K562 (cell line): ENCODE measurements around the gene KRTAP4-3. TPM values are rescaled to one million over a fixed set of nuclear protein-coding genes. Genes with fewer than 3 reads are reported as not detected.
A peak's percentile ranks its signal among the peaks of the same experiment; 100 is the strongest.

ENCODE experiments used
- ATAC-seq: fragments of 200-7000 bp; cut with Tn5 transposase; 3 replicates; pipeline ENCODE4 v1.9.1; 2020; ENCODE audit warnings: moderate library complexity
- BruUV-seq: library from RNA; stranded (reverse); fragments of 400-500 nt; replicated peaks from 2 replicates; lab custom pipeline; 2021; lab: Mats Ljungman, UMichigan
- CTCF ChIA-PET: fragments of 300-600 bp; formaldehyde crosslinking; extraction: SDS; loops from one replicate; lab custom pipeline; 2021; ENCODE audit warnings: low intra/inter-chr PET ratio; lab: Yijun Ruan, JAX
- POLR2A ChIA-PET: fragments of 300-600, 350-650 bp; sonication (Branson Sonifier 250); formaldehyde crosslinking; extraction: SDS; loops from one replicate; lab custom pipeline; 2021; ENCODE audit warnings: antibody characterized with exemption, inconsistent platforms; lab: Yijun Ruan, JAX
- DNase-seq, 4 experiments: peaks; one replicate each; pipeline versions ENCODE4 v3.0.0 to v3.0.0-alpha.2; 2011 to 2018; ENCODE audit warnings: low spot score in 3 of 4, mixed read lengths in 3 of 4; ENCODE audit errors: extremely low read depth in 1 of 4
- FAIRE-seq: peaks from 2 replicates; lab custom pipeline; 2011; peaks lifted over from hg19 to GRCh38; lab: Jason Lieb, UNC
- H2AFZ ChIP-seq: 2 replicates; pipeline ENCODE4 v1.6.0; 2011; ENCODE audit warnings: low read depth, low read length, control low read depth, inconsistent platforms
- H3K27ac ChIP-seq: fragments of 200-600 bp; 3 replicates; pipeline ENCODE4 v1.8.0; 2011; ENCODE audit warnings: low read depth, mild to moderate bottlenecking, control low read depth, inconsistent platforms, low read length, moderate library complexity, mixed read lengths; ENCODE audit errors: extremely low read depth
- H3K27me3 ChIP-seq, 2 experiments: fragments of 300-600 bp in 1 of 2; 2 replicates in 1 of 2; 3 replicates in 1 of 2; pipeline versions ENCODE4 v1.6.0 to v1.8.0; 2011; ENCODE audit warnings: inconsistent platforms in 2 of 2, low read length in 2 of 2, mild to moderate bottlenecking in 1 of 2, mixed read lengths in 1 of 2, moderate library complexity in 1 of 2; ENCODE audit not compliant: control insufficient read depth in 2 of 2, insufficient read depth in 2 of 2
- H3K36me3 ChIP-seq: fragments of 300-600 bp; 3 replicates; pipeline ENCODE4 v1.8.0; 2011; ENCODE audit warnings: mild to moderate bottlenecking, low read length, inconsistent platforms; ENCODE audit not compliant: control insufficient read depth, insufficient read depth
- H3K4me1 ChIP-seq, 2 experiments: fragments of 200-600 bp in 1 of 2; replicated peaks in 1 of 2; 2 replicates in 1 of 2; 3 replicates in 1 of 2; pipeline versions ENCODE4 v1.5.1 to v1.8.0; 2011; ENCODE audit warnings: inconsistent platforms in 2 of 2, low read length in 2 of 2, mild to moderate bottlenecking in 1 of 2, mixed read lengths in 1 of 2, moderate library complexity in 1 of 2; ENCODE audit not compliant: control insufficient read depth in 2 of 2, insufficient read depth in 2 of 2
- H3K4me2 ChIP-seq: 2 replicates; pipeline ENCODE4 v1.6.1; 2011; ENCODE audit warnings: low read length, control low read depth, inconsistent platforms, mixed read lengths; ENCODE audit not compliant: insufficient read depth
- H3K4me3 ChIP-seq: fragments of 200-600 bp; sonication (generic), shearing (Covaris generic); 2 replicates; pipeline ENCODE4 v1.5.1; 2016; ENCODE audit warnings: control low read depth, inconsistent platforms
- H3K79me2 ChIP-seq: fragments of 200-600 bp; 3 replicates; pipeline ENCODE4 v1.8.0; 2011; ENCODE audit warnings: low read length, inconsistent platforms; ENCODE audit not compliant: control insufficient read depth, insufficient read depth
- H3K9ac ChIP-seq, 2 experiments: 2 replicates each; pipeline versions ENCODE4 v1.6.0 to v1.6.1; 2011; ENCODE audit warnings: low read depth in 2 of 2, low read length in 2 of 2, control low read depth in 1 of 2, inconsistent platforms in 1 of 2, mild to moderate bottlenecking in 1 of 2, mixed read lengths in 1 of 2; ENCODE audit not compliant: insufficient read depth in 1 of 2
- H3K9me1 ChIP-seq: one replicate; pipeline ENCODE4 v1.6.0; 2011; ENCODE audit warnings: inconsistent platforms, mild to moderate bottlenecking, low read length, moderate library complexity; ENCODE audit not compliant: control insufficient read depth, insufficient read depth
- H3K9me3 ChIP-seq: replicated peaks from 2 replicates; pipeline ENCODE4 v1.5.1; 2011; ENCODE audit warnings: low read depth, low read length, inconsistent platforms; ENCODE audit not compliant: control insufficient read depth, insufficient read depth
- H4K20me1 ChIP-seq: replicated peaks from 2 replicates; pipeline ENCODE4 v1.6.1; 2011; ENCODE audit warnings: low read length, inconsistent platforms, mixed read lengths; ENCODE audit not compliant: control insufficient read depth, insufficient read depth
- POLR2AphosphoS2 ChIP-seq: IDR thresholded peaks from 2 replicates; pipeline ENCODE4 v1.6.1; 2012; ENCODE audit warnings: low read length, improper control_type of control experiment
- RBM25 ChIP-seq: fragments of 200-400 bp; formaldehyde crosslinking; IDR thresholded peaks from 2 replicates; pipeline ENCODE4 v1.6.1; 2018; ENCODE audit warnings: low read length, low read depth, moderate library complexity; ENCODE audit not compliant: severe bottlenecking
- RFX5 ChIP-seq: IDR thresholded peaks from 2 replicates; pipeline ENCODE4 v1.6.1; 2011; ENCODE audit warnings: low read depth, mild to moderate bottlenecking, improper control_type of control experiment, low read length
- ZNF146 ChIP-seq: IDR thresholded peaks from one replicate; pipeline ENCODE4 v1.6.1; 2018; ENCODE audit warnings: missing compliant biosample characterization; ENCODE audit not compliant: unreplicated experiment
- WGBS: fragments of 100-300 bp; shearing (Covaris generic); methylation state at CpG from one replicate; pipeline ENCODE4 v1.1.6; 2016; ENCODE audit warnings: low coverage, mixed read lengths; ENCODE audit not compliant: insufficient coverage; ENCODE audit errors: missing lambda C conversion rate; 5-methylcytosine and 5-hydroxymethylcytosine counted together
- in situ Hi-C: fragments of 300-500 bp; cut with MboI; formaldehyde crosslinking; loops from 4 replicates; pipeline ENCODE4 v1.15.0; 2018; ENCODE audit warnings: inconsistent platforms, mixed read lengths
- intact Hi-C: fragments of 100-400 bp; cut with micrococcal nuclease; formaldehyde crosslinking; loops from 2 replicates; pipeline ENCODE4 v1.14.2; 2022
- polyA plus RNA-seq, 8 experiments: library from polyadenylated mRNA; depleted of rRNA in 4 of 8; stranded (reverse) in 5 of 8; unstranded in 3 of 8; fragments of >200 nt; fragmentation: Nextera tagmentation in 2 of 8; fragmentation: Illumina TruSeq in 1 of 8; extraction: Ambion mirVana in 2 of 8; extraction: Trizol in 1 of 8; gene quantifications; 2 replicates each; pipeline versions ENCODE4 v1.2.1 to v1.2.3, GENCODE V29; 2011 to 2014; ENCODE audit warnings: inconsistent platforms in 1 of 8, missing spikeins in 1 of 8
- total RNA-seq, 7 experiments: library from RNA; depleted of rRNA in 6 of 7; stranded (reverse); fragments of >200 nt in 6 of 7; fragmentation: Illumina TruSeq in 2 of 7; extraction: Trizol in 2 of 7; gene quantifications; 2 replicates each; pipeline versions ENCODE4 v1.2.1 to v1.2.3, GENCODE V29; 2011 to 2021; ENCODE audit warnings: low replicate concordance in 1 of 7

KRTAP4-3 gene
- total and polyA plus RNA-seq, 9 of the 15 experiments (the other 6 are each of a cell fraction or from before 2014, with no cell fraction given): not detected

DNA sequence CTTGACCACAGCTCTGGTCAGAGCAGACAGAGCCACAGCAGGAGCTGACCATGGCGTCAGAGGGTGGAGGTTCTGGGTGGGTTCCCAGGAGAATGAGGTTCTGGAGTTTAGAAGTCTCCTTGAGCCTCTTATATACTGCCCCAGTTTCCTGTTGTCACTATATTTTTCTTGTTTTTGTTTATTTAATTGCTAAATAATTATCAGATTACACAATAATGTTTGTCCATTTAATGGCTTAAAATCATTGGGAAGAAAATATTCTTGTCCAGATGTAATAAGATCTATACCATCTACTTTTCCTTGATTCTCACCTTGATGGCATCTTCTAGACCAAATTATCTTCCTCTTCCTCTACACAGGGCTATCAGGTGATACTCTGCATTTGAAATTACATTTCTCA is at the start of gene KRTAP4-3 (continued):
- TF ChIP-seq RFX5: no peak

DNA sequence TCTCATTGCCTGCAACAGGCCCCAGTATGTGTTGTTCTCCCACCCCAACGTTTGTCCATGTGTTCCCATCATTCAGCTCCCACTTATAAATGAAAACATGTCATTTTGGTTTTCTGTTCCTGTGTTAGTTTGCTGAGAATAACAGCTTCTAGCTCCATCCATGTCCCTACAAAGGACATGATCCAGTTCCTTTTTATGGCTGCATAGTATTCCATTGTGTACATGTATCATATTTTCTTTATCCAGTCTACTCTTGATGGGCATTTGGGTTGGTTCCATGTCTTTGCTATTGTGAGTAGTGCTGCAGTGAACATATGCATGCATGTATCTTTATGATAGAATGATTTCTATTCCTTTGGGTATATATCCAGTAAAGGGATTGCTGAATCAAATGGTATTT is 47.7 kb upstream of the KRTAP4-3 start:
- ATAC-seq (no peak), FAIRE-seq (no peak), DNase-seq (no peak)
- no peaks in the 10 kb centered on the region; a peak in 1 of 5 replicates for H3K4me1 ChIP-seq
- no peak overlapping the region for H3K9ac ChIP-seq
- TF ChIP-seq RBM25: peak; percentile 9
- TF ChIP-seq ZNF146 (CRISPR knock-in tag): peak; percentile 66
- no peak for TF ChIP-seq POLR2AphosphoS2
- H4K20me1 ChIP-seq: no peaks in the 10 kb centered on the region
- H3K27me3 ChIP-seq: peaks cover 0 to 15% of the 10 kb centered on the region in 2 experiments; a peak in 3 of 5 replicates
- H2AFZ ChIP-seq: no peak overlapping the region
- 0% methylated on average over 1 of the region's 1 CpG for WGBS
- BruUV-seq: no TSS peak
- H3K4me2 ChIP-seq: no peak overlapping the region
- no peak overlapping the region for H3K4me3 ChIP-seq
- intact Hi-C loops: no loop called here
- H3K27ac ChIP-seq: no peak overlapping the region
- no peaks in the 10 kb centered on the region for H3K9me3 ChIP-seq
- no peaks in the 10 kb centered on the region for H3K9me1 ChIP-seq
- H3K36me3 ChIP-seq: no peaks in the 10 kb centered on the region
- no peaks in the 10 kb centered on the region for H3K79me2 ChIP-seq
- CTCF ChIA-PET: no interaction called here
- POLR2A ChIA-PET: no interaction called here
- in situ Hi-C loops: no loop called here
